Smooth muscle cell (in vitro differentiated cells): Measurements from ENCODE around the gene PGF. TPM values are rescaled to one million over a fixed set of nuclear protein-coding genes. Genes with fewer than 3 reads are reported as not detected.

Experiments
- DNase-seq: peaks from one replicate; lab custom pipeline; 2025; ENCODE audit not compliant: unreplicated experiment; lab: John Stamatoyannopoulos, UW
- H2AFZ ChIP-seq: fragments of 200-600 bp; sonication (generic); 2 replicates; pipeline ENCODE4 v1.6.0; 2016; ENCODE audit warnings: antibody characterized with exemption, low read depth, mild to moderate bottlenecking
- H3F3A ChIP-seq: fragments of 200-600 bp; sonication (generic); 2 replicates; pipeline ENCODE4 v1.6.0; 2017; ENCODE audit warnings: antibody characterized with exemption, low read depth
- H3K27ac ChIP-seq: fragments of 200-600 bp; sonication (generic); 2 replicates; pipeline ENCODE4 v1.5.1; 2016; ENCODE audit warnings: low read depth, mild to moderate bottlenecking
- H3K27me3 ChIP-seq: fragments of 200-600 bp; sonication (generic); 2 replicates; pipeline ENCODE4 v1.6.1; 2016; ENCODE audit warnings: low read depth, mild to moderate bottlenecking
- H3K36me3 ChIP-seq: fragments of 200-600 bp; sonication (generic); 2 replicates; pipeline ENCODE4 v1.5.1; 2016; ENCODE audit warnings: low read depth
- H3K4me1 ChIP-seq: fragments of 200-600 bp; sonication (generic); 2 replicates; pipeline ENCODE4 v1.5.1; 2016; ENCODE audit warnings: low read depth
- H3K4me2 ChIP-seq: fragments of 200-600 bp; sonication (generic); 2 replicates; pipeline ENCODE4 v1.6.0; 2016; ENCODE audit warnings: mild to moderate bottlenecking
- H3K4me3 ChIP-seq: fragments of 200-600 bp; sonication (generic); 2 replicates; pipeline ENCODE4 v1.5.1; 2016; ENCODE audit warnings: mild to moderate bottlenecking
- H3K79me2 ChIP-seq: fragments of 200-600 bp; sonication (generic); 2 replicates; pipeline ENCODE4 v1.6.0; 2016; ENCODE audit warnings: low read depth, mild to moderate bottlenecking
- H3K9ac ChIP-seq: fragments of 200-600 bp; sonication (generic); 2 replicates; pipeline ENCODE4 v1.6.0; 2016; ENCODE audit warnings: low read depth
- H3K9me3 ChIP-seq: fragments of 200-600 bp; sonication (generic); replicated peaks from 2 replicates; pipeline ENCODE4 v1.5.1; 2016; ENCODE audit warnings: low read depth
- H4K20me1 ChIP-seq: fragments of 200-600 bp; sonication (generic); 2 replicates; pipeline ENCODE4 v1.6.0; 2016; ENCODE audit warnings: low read depth
- CTCF ChIP-seq: fragments of 200-600 bp; sonication (generic); IDR thresholded peaks from 2 replicates; pipeline ENCODE4 v1.5.1; 2017; ENCODE audit warnings: borderline replicate concordance, mild to moderate bottlenecking, antibody characterized with exemption; ENCODE audit not compliant: insufficient read depth, poor library complexity, severe bottlenecking
- WGBS: methylation state at CpG from one replicate; pipeline ENCODE4 v1.1.7; 2016; ENCODE audit warnings: low lambda C conversion rate; 5-methylcytosine and 5-hydroxymethylcytosine counted together
- polyA plus RNA-seq: library from polyadenylated mRNA; unstranded; fragments of >200 nt; fragmentation: Nextera tagmentation; extraction: Ambion mirVana; gene quantifications from 2 replicates; pipeline ENCODE4 v1.2.1, GENCODE V29; 2016
- total RNA-seq: library from RNA; depleted of rRNA; stranded (reverse); fragments of >200 nt; gene quantifications from 2 replicates; pipeline ENCODE4 v1.2.3, GENCODE V29; 2014

The PGF gene
- total and polyA plus RNA-seq, 2 experiments from 2014 or later = 15.4 to 30.6 TPM

GRCh38 chr14:74938531-74939495 lies 16.6 kb downstream of the PGF start:
- Histone ChIP-seq H3K27me3 (no peaks in the 10 kb centered on the region), H3K79me2 (no peaks in the 10 kb centered on the region), H3K9ac (no peak overlapping the region), H3K4me1 (peaks cover 4% of the 10 kb centered on the region), H3K27ac (peak overlapping the region; percentile 85), H3K36me3 (no peaks in the 10 kb centered on the region), H3K9me3 (no peaks in the 10 kb centered on the region), H2AFZ (no peak overlapping the region), H4K20me1 (no peaks in the 10 kb centered on the region), H3K4me3 (no peak overlapping the region), H3F3A (peaks cover 9% of the 10 kb centered on the region), H3K4me2 (peak overlapping the region; percentile 65)
- DNase-seq = no peak
- no peak for TF ChIP-seq CTCF
- WGBS = 95% methylated on average over 10 of the region's 10 CpGs

GRCh38 chr14:74937171-74937570 lies 18.2 kb downstream of the PGF start:
- Histone ChIP-seq H3K27me3 (no peaks in the 10 kb centered on the region), H3K9me3 (no peaks in the 10 kb centered on the region), H3K36me3 (no peaks in the 10 kb centered on the region), H3K4me3 (no peak overlapping the region), H3K27ac (no peak overlapping the region), H3K79me2 (no peaks in the 10 kb centered on the region), H4K20me1 (no peaks in the 10 kb centered on the region), H3K4me2 (no peak overlapping the region), H3K9ac (no peak overlapping the region), H3K4me1 (peaks cover 3% of the 10 kb centered on the region), H3F3A (peaks cover 9% of the 10 kb centered on the region), H2AFZ (no peak overlapping the region)
- no peak for TF ChIP-seq CTCF
- DNase-seq = no peak
- 90% methylated on average over 2 of the region's 2 CpGs for WGBS

GRCh38 chr14:74936731-74937130 lies 18.7 kb downstream of the PGF start:
- Histone ChIP-seq H3K9me3 (no peaks in the 10 kb centered on the region), H3K36me3 (no peaks in the 10 kb centered on the region), H3F3A (peaks cover 9% of the 10 kb centered on the region), H2AFZ (no peak overlapping the region), H3K27ac (no peak overlapping the region), H3K4me2 (no peak overlapping the region), H3K4me1 (no peaks in the 10 kb centered on the region), H3K9ac (no peak overlapping the region), H3K4me3 (no peak overlapping the region), H3K27me3 (no peaks in the 10 kb centered on the region), H3K79me2 (no peaks in the 10 kb centered on the region), H4K20me1 (no peaks in the 10 kb centered on the region)
- no peak for TF ChIP-seq CTCF
- no peak for DNase-seq
- 94% methylated on average over 8 of the region's 8 CpGs for WGBS
